H9 (cell line): ENCODE data around the gene SERPINE2. TPM values are rescaled to one million over a fixed set of nuclear protein-coding genes. Genes with fewer than 3 reads are reported as not detected.

Experiments used
- DNase-seq: peaks from one replicate; pipeline ENCODE4 v3.0.0-alpha.2; 2017
- H2AFZ ChIP-seq: one replicate; pipeline ENCODE4 v1.6.1; 2013; ENCODE audit warnings: mild to moderate bottlenecking, low read length, control low read depth, moderate library complexity
- H2AK5ac ChIP-seq: 2 replicates; pipeline ENCODE4 v1.6.1; 2013; ENCODE audit warnings: low read length, control low read depth, mixed read lengths; ENCODE audit not compliant: insufficient read length
- H2BK120ac ChIP-seq: one replicate; pipeline ENCODE4 v1.6.1; 2013; ENCODE audit warnings: low read depth, mild to moderate bottlenecking, low read length, control low read depth, inconsistent platforms; ENCODE audit not compliant: poor library complexity, severe bottlenecking
- H2BK12ac ChIP-seq: 2 replicates; pipeline ENCODE4 v1.6.1; 2013; ENCODE audit warnings: low read length, control low read depth, mixed read lengths, low read depth; ENCODE audit not compliant: insufficient read length
- H2BK15ac ChIP-seq: 2 replicates; pipeline ENCODE4 v1.6.1; 2013; ENCODE audit warnings: low read depth, low read length, control low read depth
- H2BK20ac ChIP-seq: one replicate; pipeline ENCODE4 v1.6.1; 2013; ENCODE audit warnings: low read depth, mild to moderate bottlenecking, low read length, control low read depth, inconsistent platforms; ENCODE audit not compliant: poor library complexity, severe bottlenecking
- H2BK5ac ChIP-seq: 2 replicates; pipeline ENCODE4 v1.6.1; 2013; ENCODE audit warnings: low read length, control low read depth, mixed read lengths; ENCODE audit not compliant: insufficient read length
- H3K14ac ChIP-seq: 2 replicates; pipeline ENCODE4 v1.6.1; 2013; ENCODE audit warnings: low read length, control low read depth; ENCODE audit not compliant: insufficient read depth
- H3K18ac ChIP-seq: 2 replicates; pipeline ENCODE4 v1.6.1; 2013; ENCODE audit warnings: low read depth, mild to moderate bottlenecking, mixed read lengths, low read length, control low read depth; ENCODE audit not compliant: insufficient read length
- H3K23ac ChIP-seq: 2 replicates; pipeline ENCODE4 v1.6.1; 2013; ENCODE audit warnings: low read length, control low read depth, mixed read lengths, low read depth; ENCODE audit not compliant: insufficient read length
- H3K23me2 ChIP-seq: 2 replicates; pipeline ENCODE4 v1.6.1; 2013; ENCODE audit warnings: low read depth, mild to moderate bottlenecking, mixed read lengths, low read length, control low read depth; ENCODE audit not compliant: insufficient read length, poor library complexity, severe bottlenecking
- H3K27ac ChIP-seq: 2 replicates; pipeline ENCODE4 v1.5.1; 2013; ENCODE audit warnings: low read length, control low read depth, mixed read lengths, low read depth; ENCODE audit not compliant: insufficient read length
- H3K27me3 ChIP-seq: 2 replicates; pipeline ENCODE4 v1.6.1; 2013; ENCODE audit warnings: low read length, control low read depth, inconsistent platforms; ENCODE audit not compliant: insufficient read depth
- H3K4ac ChIP-seq: 2 replicates; pipeline ENCODE4 v1.6.1; 2013; ENCODE audit warnings: low read depth, mild to moderate bottlenecking, control low read depth, inconsistent platforms, low read length, moderate library complexity
- H3K4me1 ChIP-seq: 2 replicates; pipeline ENCODE4 v1.6.1; 2013; ENCODE audit warnings: low read length, control low read depth, inconsistent platforms; ENCODE audit not compliant: insufficient read depth
- H3K4me2 ChIP-seq: 2 replicates; pipeline ENCODE4 v1.6.1; 2013; ENCODE audit warnings: low read length, control low read depth, mixed read lengths; ENCODE audit not compliant: insufficient read length, insufficient read depth
- H3K56ac ChIP-seq: 2 replicates; pipeline ENCODE4 v1.6.1; 2013; ENCODE audit warnings: low read depth, mild to moderate bottlenecking, mixed read lengths, low read length, control low read depth; ENCODE audit not compliant: insufficient read length
- H3K79me1 ChIP-seq: 2 replicates; pipeline ENCODE4 v1.6.1; 2013; ENCODE audit warnings: low read depth, mild to moderate bottlenecking, moderate library complexity, low read length, control low read depth, inconsistent platforms; ENCODE audit not compliant: insufficient read depth, poor library complexity, severe bottlenecking
- H3K79me2 ChIP-seq: 2 replicates; pipeline ENCODE4 v1.6.1; 2013; ENCODE audit warnings: low read length, control low read depth, inconsistent platforms; ENCODE audit not compliant: insufficient read depth
- H3K9ac ChIP-seq: 2 replicates; pipeline ENCODE4 v1.6.1; 2013; ENCODE audit warnings: low read length, control low read depth, mixed read lengths; ENCODE audit not compliant: insufficient read length; ENCODE audit errors: extremely low read depth
- H3K9me3 ChIP-seq: one replicate; pipeline ENCODE4 v1.6.1; 2013; ENCODE audit warnings: low read depth, low read length, inconsistent platforms; ENCODE audit not compliant: control insufficient read depth
- H3T11ph ChIP-seq: one replicate; pipeline ENCODE4 v1.6.1; 2013; ENCODE audit warnings: mild to moderate bottlenecking, low read length, control low read depth, inconsistent platforms
- H4K20me1 ChIP-seq: one replicate; pipeline ENCODE4 v1.6.1; 2013; ENCODE audit not compliant: control insufficient read depth, insufficient read length, insufficient read depth
- H4K5ac ChIP-seq: 2 replicates; pipeline ENCODE4 v1.6.1; 2013; ENCODE audit warnings: low read depth, mild to moderate bottlenecking, mixed read lengths, low read length, control low read depth; ENCODE audit not compliant: insufficient read length
- H4K8ac ChIP-seq: replicated peaks from 2 replicates; pipeline ENCODE4 v1.6.1; 2013; ENCODE audit warnings: low read length, control low read depth, mixed read lengths, low read depth; ENCODE audit not compliant: insufficient read length
- H4K91ac ChIP-seq: 2 replicates; pipeline ENCODE4 v1.6.1; 2013; ENCODE audit warnings: low read depth, mild to moderate bottlenecking, moderate library complexity, mixed read lengths, low read length, control low read depth; ENCODE audit not compliant: insufficient read length
- H3K27ac Mint-ChIP-seq, 3 experiments: 2 replicates in 2 of 3; 3 replicates in 1 of 3; pipeline ENCODE4 v1.8.0; 2020 to 2021; ENCODE audit warnings: mixed read lengths in 3 of 3, mild to moderate bottlenecking in 1 of 3, moderate library complexity in 1 of 3
- H3K27me3 Mint-ChIP-seq: 2 replicates; pipeline ENCODE4 v1.8.0; 2021; ENCODE audit warnings: low read depth, mild to moderate bottlenecking, moderate library complexity, mixed read lengths
- H3K36me3 Mint-ChIP-seq, 3 experiments: 2 replicates in 2 of 3; 3 replicates in 1 of 3; pipeline ENCODE4 v1.8.0; 2020 to 2021; ENCODE audit warnings: low read depth in 3 of 3, mixed read lengths in 3 of 3; ENCODE audit not compliant: insufficient read depth in 1 of 3
- H3K4me1 Mint-ChIP-seq, 2 experiments: 2 replicates each; pipeline ENCODE4 v1.8.0; 2020; ENCODE audit warnings: mixed read lengths in 2 of 2
- H3K4me3 Mint-ChIP-seq, 2 experiments: 2 replicates in 1 of 2; 3 replicates in 1 of 2; pipeline ENCODE4 v1.8.0; 2020 to 2021; ENCODE audit warnings: mild to moderate bottlenecking in 2 of 2, mixed read lengths in 2 of 2, moderate library complexity in 1 of 2
- H3K9me3 Mint-ChIP-seq, 2 experiments: 2 replicates in 1 of 2; 3 replicates in 1 of 2; pipeline ENCODE4 v1.8.0; 2020; ENCODE audit warnings: mild to moderate bottlenecking in 2 of 2, mixed read lengths in 2 of 2, moderate library complexity in 1 of 2
- CTCF ChIP-seq: fragments of 200-600 bp; sonication (generic); conservative IDR thresholded peaks from 3 replicates; pipeline ENCODE4 v1.8.0; 2021; ENCODE audit warnings: antibody characterized with exemption, mild to moderate bottlenecking
- WGBS: extraction: QIAGEN DNeasy Blood & Tissue Kit; methylation state at CpG from one replicate; pipeline ENCODE4 v1.1.7; 2013; ENCODE audit warnings: missing lambda C conversion rate, low lambda C conversion rate, mixed read lengths; ENCODE audit not compliant: insufficient read length; ENCODE audit errors: extremely low coverage; 5-methylcytosine and 5-hydroxymethylcytosine counted together
- total RNA-seq: library from RNA; stranded (reverse); gene quantifications from 2 replicates; pipeline ENCODE4 v1.2.1, GENCODE V29; 2021

SERPINE2 gene
- total RNA-seq, 1 experiment from 2014 or later, result 40.0 TPM

- Histone ChIP-seq H4K91ac (no peak overlapping the region), H3K9ac (no peak overlapping the region), H3K23ac (no peak overlapping the region), H2BK20ac (no peak overlapping the region), H4K5ac (no peak overlapping the region), H3K79me2 (no peaks in the 10 kb centered on the region), H3K4me2 (no peak overlapping the region), H3K27ac (no peak overlapping the region), H2BK12ac (no peak overlapping the region), H3K79me1 (no peaks in the 10 kb centered on the region), H2BK15ac (no peak overlapping the region), H3T11ph (no peak overlapping the region), H4K8ac (no peak overlapping the region), H3K4ac (no peak overlapping the region), H3K27me3 (no peaks in the 10 kb centered on the region), H2AK5ac (no peak overlapping the region), H4K20me1 (no peaks in the 10 kb centered on the region), H3K9me3 (no peaks in the 10 kb centered on the region), H2AFZ (no peak overlapping the region), H3K14ac (no peak overlapping the region), H3K23me2 (no peaks in the 10 kb centered on the region), H3K18ac (no peak overlapping the region), H3K4me1 (no peaks in the 10 kb centered on the region), H3K56ac (no peak overlapping the region), H2BK120ac (no peak overlapping the region), H2BK5ac (no peak overlapping the region)
- no peak overlapping the region for H3K4me3 Mint-ChIP-seq
- H3K27ac Mint-ChIP-seq, result no peak overlapping the region
- H3K4me1 Mint-ChIP-seq, result no peaks in the 10 kb centered on the region
- no peak for TF ChIP-seq CTCF
- H3K9me3 Mint-ChIP-seq, result no peaks in the 10 kb centered on the region
- WGBS, result no CpG with 5 or more reads among the region's 3 CpGs
- no peak for DNase-seq
- H3K36me3 Mint-ChIP-seq, result no peaks in the 10 kb centered on the region; a peak in 1 of 7 replicates
- no peaks in the 10 kb centered on the region; the same call in 1 of the 2 replicates for H3K27me3 Mint-ChIP-seq
Measured at GRCh38 chr2:223976635-223977226, 62.4 kb downstream of the SERPINE2 start.
